WTC11 (cell line): ENCODE results near the gene SH3TC1. TPM values are rescaled to one million over a fixed set of nuclear protein-coding genes. Genes with fewer than 3 reads are reported as not detected.

Experiments used
- ATAC-seq: fragments of 200-7000 bp; cut with Tn5 transposase; 2 replicates; pipeline ENCODE4 v1.10.0; 2021; ENCODE audit warnings: mild to moderate bottlenecking, moderate library complexity
- CTCF ChIA-PET: fragments of 300-600 bp; sonication (Branson Sonifier 250); formaldehyde crosslinking; loops from one replicate; lab custom pipeline; 2021; ENCODE audit warnings: antibody characterized with exemption; lab: Charles Lee
- POLR2A ChIA-PET: fragments of 350-600 bp; sonication (Branson Sonifier 250); formaldehyde crosslinking; loops from one replicate; lab custom pipeline; 2021; ENCODE audit warnings: antibody characterized with exemption; lab: Charles Lee
- DNase-seq: peaks from one replicate; pipeline ENCODE4 v3.0.0; 2021; ENCODE audit warnings: low spot score
- H3K27ac Mint-ChIP-seq: 2 replicates; pipeline ENCODE4 v1.8.0; 2021; ENCODE audit warnings: mixed read lengths
- H3K27me3 Mint-ChIP-seq: 2 replicates; pipeline ENCODE4 v1.8.0; 2021; ENCODE audit warnings: low read depth, mild to moderate bottlenecking, moderate library complexity, mixed read lengths
- H3K36me3 Mint-ChIP-seq: 2 replicates; pipeline ENCODE4 v1.8.0; 2021; ENCODE audit warnings: mixed read lengths
- H3K4me1 Mint-ChIP-seq: 2 replicates; pipeline ENCODE4 v1.8.0; 2022; ENCODE audit warnings: mixed read lengths
- H3K4me3 Mint-ChIP-seq: 2 replicates; pipeline ENCODE4 v1.8.0; 2021; ENCODE audit warnings: mild to moderate bottlenecking, moderate library complexity, mixed read lengths
- H3K9me3 Mint-ChIP-seq: 2 replicates; pipeline ENCODE4 v1.8.0; 2021; ENCODE audit warnings: mixed read lengths
- ELF4 ChIP-seq: sonication (generic); formaldehyde crosslinking; IDR thresholded peaks from 2 replicates; pipeline ENCODE4 v1.8.1; 2022; ENCODE audit warnings: low read depth, mild to moderate bottlenecking, moderate library complexity, missing genetic modification reagents
- JAZF1 ChIP-seq: fragments of 250-450 bp; sonication (Bioruptor Pico); IDR thresholded peaks from 2 replicates; pipeline ENCODE4 v1.9.0; 2021; ENCODE audit warnings: moderate library complexity, mild to moderate bottlenecking, inconsistent platforms
- NR3C1 ChIP-seq: sonication (generic); formaldehyde crosslinking; conservative IDR thresholded peaks from 2 replicates; pipeline ENCODE4 v1.8.1; 2023; ENCODE audit warnings: low read depth, mild to moderate bottlenecking, missing genetic modification reagents
- PRDM15 ChIP-seq: sonication (generic); formaldehyde crosslinking; IDR thresholded peaks from 2 replicates; pipeline ENCODE4 v1.8.0; 2022; ENCODE audit warnings: missing genetic modification reagents
- PRRX2 ChIP-seq: fragments of 250-450 bp; sonication (Bioruptor Pico); IDR thresholded peaks from 2 replicates; pipeline ENCODE4 v1.8.0; 2021; ENCODE audit warnings: mild to moderate bottlenecking
- SMAD3 ChIP-seq: sonication (generic); formaldehyde crosslinking; IDR thresholded peaks from 2 replicates; pipeline ENCODE4 v1.8.0; 2022; ENCODE audit warnings: missing genetic modification reagents, mild to moderate bottlenecking, borderline replicate concordance
- SP1 ChIP-seq: sonication (generic); formaldehyde crosslinking; conservative IDR thresholded peaks from 2 replicates; pipeline ENCODE4 v1.8.1; 2022; ENCODE audit warnings: missing genetic modification reagents
- ZMAT4 ChIP-seq: fragments of 250-450 bp; sonication (Bioruptor Pico); IDR thresholded peaks from 2 replicates; pipeline ENCODE4 v1.9.0; 2021; ENCODE audit warnings: mild to moderate bottlenecking
- ZNF121 ChIP-seq: sonication (generic); formaldehyde crosslinking; IDR thresholded peaks from 2 replicates; pipeline ENCODE4 v1.8.0; 2023; ENCODE audit warnings: missing genetic modification reagents
- ZNF232 ChIP-seq: sonication (generic); formaldehyde crosslinking; IDR thresholded peaks from 2 replicates; pipeline ENCODE4 v1.8.0; 2022; ENCODE audit warnings: mild to moderate bottlenecking, missing genetic modification reagents
- ZNF423 ChIP-seq: fragments of 250-450 bp; sonication (Bioruptor Pico); IDR thresholded peaks from 2 replicates; pipeline ENCODE4 v2.1.2; 2022; ENCODE audit warnings: mild to moderate bottlenecking, moderate library complexity
- ZNF425 ChIP-seq: fragments of 250-450 bp; sonication (Bioruptor Pico); conservative IDR thresholded peaks from 2 replicates; pipeline ENCODE4 v1.9.0; 2021; ENCODE audit warnings: mild to moderate bottlenecking
- ZNF512 ChIP-seq: sonication (generic); formaldehyde crosslinking; IDR thresholded peaks from 2 replicates; pipeline ENCODE4 v1.8.1; 2022; ENCODE audit warnings: missing genetic modification reagents, borderline replicate concordance
- total RNA-seq: library from RNA; stranded (reverse); gene quantifications from 3 replicates; pipeline ENCODE4 v1.2.3, GENCODE V29; 2021
- TF ChIP-seq, protein P1 (sequence below): sonication (generic); formaldehyde crosslinking; conservative IDR thresholded peaks from 2 replicates; pipeline ENCODE4 v1.8.1; 2023; ENCODE audit warnings: mild to moderate bottlenecking, low read depth, missing genetic modification reagents, moderate library complexity
- TF ChIP-seq, protein P2 (sequence below): sonication (generic); formaldehyde crosslinking; IDR thresholded peaks from 2 replicates; pipeline ENCODE4 v1.8.0; 2022; ENCODE audit warnings: mild to moderate bottlenecking, missing genetic modification reagents
- TF ChIP-seq, protein P3 (sequence below): sonication (generic); formaldehyde crosslinking; IDR thresholded peaks from 2 replicates; pipeline ENCODE4 v1.8.1; 2022; ENCODE audit warnings: mild to moderate bottlenecking, missing genetic modification reagents, moderate library complexity, borderline replicate concordance

SH3TC1 gene
- total RNA-seq, 1 experiment from 2014 or later: 0.42 TPM

GRCh38 chr4:8283631-8284121 lies 84.6 kb downstream of the SH3TC1 start (continued):
- TF ChIP-seq ZNF512 (CRISPR knock-in tag) (no peak), NR3C1 (CRISPR knock-in tag) (no peak), ZMAT4 (CRISPR knock-in tag) (no peak), SMAD3 (CRISPR knock-in tag) (no peak)
- TF ChIP-seq, protein P1, sequence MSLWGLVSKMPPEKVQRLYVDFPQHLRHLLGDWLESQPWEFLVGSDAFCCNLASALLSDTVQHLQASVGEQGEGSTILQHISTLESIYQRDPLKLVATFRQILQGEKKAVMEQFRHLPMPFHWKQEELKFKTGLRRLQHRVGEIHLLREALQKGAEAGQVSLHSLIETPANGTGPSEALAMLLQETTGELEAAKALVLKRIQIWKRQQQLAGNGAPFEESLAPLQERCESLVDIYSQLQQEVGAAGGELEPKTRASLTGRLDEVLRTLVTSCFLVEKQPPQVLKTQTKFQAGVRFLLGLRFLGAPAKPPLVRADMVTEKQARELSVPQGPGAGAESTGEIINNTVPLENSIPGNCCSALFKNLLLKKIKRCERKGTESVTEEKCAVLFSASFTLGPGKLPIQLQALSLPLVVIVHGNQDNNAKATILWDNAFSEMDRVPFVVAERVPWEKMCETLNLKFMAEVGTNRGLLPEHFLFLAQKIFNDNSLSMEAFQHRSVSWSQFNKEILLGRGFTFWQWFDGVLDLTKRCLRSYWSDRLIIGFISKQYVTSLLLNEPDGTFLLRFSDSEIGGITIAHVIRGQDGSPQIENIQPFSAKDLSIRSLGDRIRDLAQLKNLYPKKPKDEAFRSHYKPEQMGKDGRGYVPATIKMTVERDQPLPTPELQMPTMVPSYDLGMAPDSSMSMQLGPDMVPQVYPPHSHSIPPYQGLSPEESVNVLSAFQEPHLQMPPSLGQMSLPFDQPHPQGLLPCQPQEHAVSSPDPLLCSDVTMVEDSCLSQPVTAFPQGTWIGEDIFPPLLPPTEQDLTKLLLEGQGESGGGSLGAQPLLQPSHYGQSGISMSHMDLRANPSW (CRISPR knock-in tag): no peak

GRCh38 chr4:8284391-8284790 lies 85.3 kb downstream of the SH3TC1 start:
- no peak for DNase-seq
- H3K36me3 Mint-ChIP-seq: no peaks in the 10 kb centered on the region
- no peak overlapping the region for H3K4me3 Mint-ChIP-seq
- H3K27me3 Mint-ChIP-seq: no peaks in the 10 kb centered on the region
- no peak overlapping the region for H3K27ac Mint-ChIP-seq
- ATAC-seq: no peak
- no peaks in the 10 kb centered on the region for H3K4me1 Mint-ChIP-seq
- H3K9me3 Mint-ChIP-seq: no peaks in the 10 kb centered on the region
- ChIA-PET POLR2A (no interaction called here), CTCF (interaction anchor here (1.0 to 1.6 kb wide), 4 partner anchors 22 to 108 kb away, joined by 3 to 5 read pairs (median 4); no protein-coding TSS in a partner anchor)
- TF ChIP-seq SP1 (CRISPR knock-in tag) (no peak), JAZF1 (CRISPR knock-in tag) (no peak), ZNF512 (CRISPR knock-in tag) (no peak), ZNF121 (CRISPR knock-in tag) (no peak)
- TF ChIP-seq, protein P2, sequence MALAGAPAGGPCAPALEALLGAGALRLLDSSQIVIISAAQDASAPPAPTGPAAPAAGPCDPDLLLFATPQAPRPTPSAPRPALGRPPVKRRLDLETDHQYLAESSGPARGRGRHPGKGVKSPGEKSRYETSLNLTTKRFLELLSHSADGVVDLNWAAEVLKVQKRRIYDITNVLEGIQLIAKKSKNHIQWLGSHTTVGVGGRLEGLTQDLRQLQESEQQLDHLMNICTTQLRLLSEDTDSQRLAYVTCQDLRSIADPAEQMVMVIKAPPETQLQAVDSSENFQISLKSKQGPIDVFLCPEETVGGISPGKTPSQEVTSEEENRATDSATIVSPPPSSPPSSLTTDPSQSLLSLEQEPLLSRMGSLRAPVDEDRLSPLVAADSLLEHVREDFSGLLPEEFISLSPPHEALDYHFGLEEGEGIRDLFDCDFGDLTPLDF: no peak
- TF ChIP-seq, protein P3, sequence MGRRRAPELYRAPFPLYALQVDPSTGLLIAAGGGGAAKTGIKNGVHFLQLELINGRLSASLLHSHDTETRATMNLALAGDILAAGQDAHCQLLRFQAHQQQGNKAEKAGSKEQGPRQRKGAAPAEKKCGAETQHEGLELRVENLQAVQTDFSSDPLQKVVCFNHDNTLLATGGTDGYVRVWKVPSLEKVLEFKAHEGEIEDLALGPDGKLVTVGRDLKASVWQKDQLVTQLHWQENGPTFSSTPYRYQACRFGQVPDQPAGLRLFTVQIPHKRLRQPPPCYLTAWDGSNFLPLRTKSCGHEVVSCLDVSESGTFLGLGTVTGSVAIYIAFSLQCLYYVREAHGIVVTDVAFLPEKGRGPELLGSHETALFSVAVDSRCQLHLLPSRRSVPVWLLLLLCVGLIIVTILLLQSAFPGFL (CRISPR knock-in tag): no peak

DNA sequence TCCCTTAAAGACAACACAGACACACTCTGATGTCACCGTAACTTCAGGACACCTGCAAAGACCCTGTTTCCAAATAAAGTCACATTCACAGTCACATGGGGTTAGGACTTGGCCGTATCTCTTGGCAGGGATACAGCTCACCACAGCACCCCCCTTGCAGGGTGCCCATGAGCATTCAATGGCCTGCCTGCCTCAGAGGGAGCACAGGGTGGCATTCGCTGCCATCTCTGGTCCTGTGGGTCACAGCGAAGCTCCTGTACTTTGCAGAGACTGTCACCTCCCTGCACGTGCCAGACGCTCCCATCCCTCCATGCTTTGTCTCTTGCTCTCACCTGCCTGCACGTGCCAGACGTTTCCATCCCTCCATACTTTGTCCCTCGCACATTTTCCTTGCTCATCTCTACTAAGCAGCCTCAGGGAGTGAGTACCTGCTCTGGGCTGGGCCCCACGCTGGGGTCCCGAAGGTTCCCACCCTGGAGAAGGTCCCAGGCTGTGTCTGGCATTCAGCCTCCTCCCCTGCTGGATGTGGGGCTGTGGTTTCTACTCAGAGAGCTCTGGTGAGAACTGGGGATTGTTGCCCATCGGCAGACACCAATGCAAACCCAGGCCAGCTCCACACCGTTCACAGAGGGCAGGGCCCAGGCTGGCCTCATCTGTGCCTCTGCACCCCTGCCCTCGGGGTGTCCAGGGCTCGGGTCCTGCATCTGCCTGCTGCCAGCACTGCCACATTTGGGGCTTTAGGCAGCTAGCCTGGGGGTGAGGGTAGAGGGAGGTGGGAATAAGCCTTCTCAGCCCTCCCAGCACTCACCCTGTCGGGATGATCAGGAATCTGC lies 86.3 kb downstream of the SH3TC1 start:
- ATAC-seq (no peak), DNase-seq (no peak)
- Mint-ChIP-seq H3K27ac (no peak overlapping the region), H3K36me3 (no peaks in the 10 kb centered on the region), H3K4me1 (no peaks in the 10 kb centered on the region), H3K4me3 (no peak overlapping the region), H3K9me3 (no peaks in the 10 kb centered on the region), H3K27me3 (no peaks in the 10 kb centered on the region)
- ChIA-PET POLR2A (no interaction called here), CTCF (interaction anchor here (1.6 kb wide), 1 partner anchor 109 kb away, joined by 4 read pairs; no protein-coding TSS in a partner anchor)
- TF ChIP-seq PRRX2 (CRISPR knock-in tag): no peak
- no peak for TF ChIP-seq PRDM15 (CRISPR knock-in tag)
- no peak for TF ChIP-seq ZNF425
- TF ChIP-seq ZNF423 (CRISPR knock-in tag): no peak
- no peak for TF ChIP-seq ZNF232
- no peak for TF ChIP-seq ELF4
